Fibroblast of lung (primary cell): Measurements from ENCODE around the gene SGCD.

Experiments used
- CTCF ChIP-seq, 2 donors: IDR thresholded peaks in 1 of 2; conservative IDR thresholded peaks in 1 of 2; 1 replicate in 1 of 2; 2 replicates in 1 of 2; pipeline ENCODE4 v1.5.1; 2011 to 2012; ENCODE audit warnings: low read length in 2 of 2, control low read depth in 1 of 2, inconsistent platforms in 1 of 2, low read depth in 1 of 2, mild to moderate bottlenecking in 1 of 2
- EZH2 ChIP-seq: IDR thresholded peaks from 2 replicates; pipeline ENCODE4 v1.5.1; 2012; ENCODE audit warnings: low read length, control low read depth, mild to moderate bottlenecking; ENCODE audit errors: missing control alignments

- TF ChIP-seq CTCF (conservative IDR thresholded peaks at IDR 0.05 in 1 of 2, IDR thresholded peaks at IDR 0.05 in 1 of 2; ENCODE audit: low read depth in 1 of 2, low read length in 2 of 2) (no peak), EZH2 (no peak)
Observed at GRCh38 chr5:156617426-156617825, 290.5 kb downstream of the SGCD start.
